Measurements from ENCODE around the gene RAN.

RAN gene

DNA sequence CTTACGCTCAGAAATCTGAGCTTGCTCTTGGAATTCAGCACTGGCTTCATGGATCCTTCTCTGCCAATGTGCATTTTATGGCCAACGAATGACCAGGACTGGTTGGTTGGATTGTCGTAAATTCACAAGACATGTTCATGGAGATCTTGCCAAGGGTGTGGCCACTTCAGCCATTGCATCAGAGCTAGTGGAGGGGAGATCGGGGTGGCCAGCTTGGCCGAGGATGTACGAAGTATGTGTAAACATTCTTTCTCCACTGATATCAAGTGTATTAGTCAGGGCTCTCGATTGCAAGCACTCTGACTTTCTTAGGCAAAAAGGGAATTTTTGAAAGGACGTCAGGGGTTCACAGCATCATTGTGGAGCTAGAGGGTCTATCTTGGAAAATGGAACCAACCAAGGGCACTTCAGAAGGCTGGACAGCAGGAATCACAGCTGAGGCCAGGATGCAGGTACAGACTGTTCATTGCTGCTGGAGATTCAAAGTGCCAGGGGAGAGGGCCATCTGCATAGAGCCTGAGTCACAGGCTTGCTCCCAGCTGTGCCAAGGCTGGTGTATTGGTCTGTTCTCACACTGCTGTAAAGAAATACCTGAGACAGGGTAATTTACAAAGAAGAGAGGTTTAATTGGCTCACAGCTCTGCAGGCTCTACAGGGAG, 49.0 kb downstream of the RAN start:
- H3K27ac ChIP-seq (ENCODE audit: low read depth, low read length): no peak overlapping the region

GRCh38 chr12:130922511-130922953, 50.7 kb downstream of the RAN start:
- Histone ChIP-seq H3K9me3 (ENCODE audit: low read length) (no peaks in the 10 kb centered on the region), H3K4me3 (ENCODE audit: low read depth in 1 of 2, low read length in 2 of 2) (no peak overlapping the region), H3K36me3 (ENCODE audit: insufficient read depth, low read length) (no peaks in the 10 kb centered on the region), H3K4me1 (ENCODE audit: insufficient read depth, low read length) (peaks cover 4% of the 10 kb centered on the region), H3K27ac (ENCODE audit: low read depth, low read length) (no peak overlapping the region), H3K9ac (ENCODE audit: low read length) (no peak overlapping the region), H3K27me3 (ENCODE audit: control insufficient read depth in 1 of 2, insufficient read depth in 2 of 2, low read length in 2 of 2) (no peaks in the 10 kb centered on the region)

More for the DNA sequence above, 49.0 kb downstream of the RAN start:
- Histone ChIP-seq H3K36me3 (ENCODE audit: insufficient read depth, low read length) (no peaks in the 10 kb centered on the region), H3K9ac (ENCODE audit: low read length) (no peak overlapping the region), H3K9me3 (ENCODE audit: low read length) (no peaks in the 10 kb centered on the region), H3K27me3 (ENCODE audit: control insufficient read depth in 1 of 2, insufficient read depth in 2 of 2, low read length in 2 of 2) (no peaks in the 10 kb centered on the region), H3K4me3 (ENCODE audit: low read depth in 1 of 2, low read length in 2 of 2) (no peak overlapping the region), H3K4me1 (ENCODE audit: insufficient read depth, low read length) (peaks cover 15% of the 10 kb centered on the region)

- Histone ChIP-seq H3K9me3 (ENCODE audit: low read length) (no peaks in the 10 kb centered on the region), H3K36me3 (ENCODE audit: insufficient read depth, low read length) (no peaks in the 10 kb centered on the region), H3K4me3 (ENCODE audit: low read depth in 1 of 2, low read length in 2 of 2) (no peak overlapping the region), H3K4me1 (ENCODE audit: insufficient read depth, low read length) (peaks cover 4% of the 10 kb centered on the region), H3K9ac (ENCODE audit: low read length) (no peak overlapping the region), H3K27me3 (ENCODE audit: control insufficient read depth in 1 of 2, insufficient read depth in 2 of 2, low read length in 2 of 2) (no peaks in the 10 kb centered on the region), H3K27ac (ENCODE audit: low read depth, low read length) (no peak overlapping the region)
These were observed 53.2 kb downstream of the RAN start for GRCh38 chr12:130924966-130925665.

- Histone ChIP-seq H3K27me3 (ENCODE audit: control insufficient read depth in 1 of 2, insufficient read depth in 2 of 2, low read length in 2 of 2) (no peaks in the 10 kb centered on the region), H3K9ac (ENCODE audit: low read length) (no peak overlapping the region), H3K36me3 (ENCODE audit: insufficient read depth, low read length) (no peaks in the 10 kb centered on the region), H3K4me3 (ENCODE audit: low read depth in 1 of 2, low read length in 2 of 2) (no peak overlapping the region), H3K4me1 (ENCODE audit: insufficient read depth, low read length) (peaks cover 4% of the 10 kb centered on the region), H3K9me3 (ENCODE audit: low read length) (no peaks in the 10 kb centered on the region), H3K27ac (ENCODE audit: low read depth, low read length) (no peak overlapping the region)
These were observed 53.8 kb downstream of the RAN start for GRCh38 chr12:130925666-130926015.

Data from muscle layer of colon (tissue), 2 donors.